Sigmoid colon (tissue), 7 donors: ENCODE measurements around the gene MGAT1. TPM values are rescaled to one million over a fixed set of nuclear protein-coding genes. Genes with fewer than 3 reads are reported as not detected.

Experiments used
- DNase-seq: peaks from one replicate; pipeline ENCODE4 v3.0.0-alpha.2; 2019
- H3K27ac ChIP-seq, 4 donors: fragments of 200-600 bp; sonication (generic); one replicate each; pipeline ENCODE4 v1.5.1; 2016 to 2019; ENCODE audit warnings: mild to moderate bottlenecking in 1 of 4
- H3K27me3 ChIP-seq, 3 donors: fragments of 200-600 bp; sonication (generic); one replicate each; pipeline ENCODE4 v1.5.1; 2019; ENCODE audit warnings: mild to moderate bottlenecking in 1 of 3
- H3K36me3 ChIP-seq, 4 donors: fragments of 200-600 bp; sonication (generic); one replicate each; pipeline ENCODE4 v1.5.1; 2016 to 2019
- H3K4me1 ChIP-seq, 4 donors: fragments of 200-600 bp; sonication (generic); one replicate each; pipeline ENCODE4 v1.5.1; 2017 to 2019
- H3K4me3 ChIP-seq, 4 donors: fragments of 200-600 bp; sonication (generic); one replicate each; pipeline ENCODE4 v1.5.1; 2017 to 2019; ENCODE audit warnings: mild to moderate bottlenecking in 2 of 4, moderate library complexity in 1 of 4
- H3K9me3 ChIP-seq, 4 donors: fragments of 200-600 bp in 3 of 4; sonication (generic) in 3 of 4; one replicate each; pipeline versions ENCODE4 v1.5.1 to v1.6.1; 2013 to 2019
- EP300 ChIP-seq, 4 donors: sonication (generic); formaldehyde crosslinking; IDR thresholded peaks; one replicate each; pipeline ENCODE4 v1.6.1; 2017; ENCODE audit warnings: antibody characterized with exemption in 4 of 4
- POLR2A ChIP-seq, 2 donors: fragments of 450-650 bp; IDR thresholded peaks; one replicate each; pipeline ENCODE4 v1.6.1; 2016; ENCODE audit warnings: antibody characterized with exemption in 2 of 2, mild to moderate bottlenecking in 2 of 2, moderate library complexity in 2 of 2
- POLR2AphosphoS5 ChIP-seq, 4 donors: sonication (generic); formaldehyde crosslinking; IDR thresholded peaks; one replicate each; pipeline ENCODE4 v1.6.1; 2017; ENCODE audit warnings: antibody characterized with exemption in 4 of 4
- WGBS, 2 donors: extraction: QIAGEN DNeasy Blood & Tissue Kit; methylation state at CpG; one replicate each; pipeline ENCODE4 v1.1.7; 2013; 5-methylcytosine and 5-hydroxymethylcytosine counted together
- intact Hi-C: fragments of 100-400 bp; cut with DNase I; formaldehyde crosslinking; loops from one replicate; pipeline ENCODE4 v1.15.1; 2023
- polyA plus RNA-seq, 3 donors: library from polyadenylated mRNA; stranded (reverse); fragments of 200-250 nt; gene quantifications; one replicate each; pipeline ENCODE4 v1.2.3, GENCODE V29; 2013
- total RNA-seq, 4 donors: library from RNA; depleted of rRNA; stranded (reverse); fragments of >200 nt; gene quantifications; one replicate each; pipeline ENCODE4 v1.1.0, GENCODE V29; 2016
- TF ChIP-seq, protein P1 (sequence below), 4 experiments: fragments of 450-650 bp in 3 of 4; fragments of 200-600 bp in 1 of 4; IDR thresholded peaks; one replicate each; pipeline ENCODE4 v1.5.1; 2016 to 2019; ENCODE audit warnings: antibody characterized with exemption in 4 of 4, mild to moderate bottlenecking in 3 of 4, moderate library complexity in 2 of 4
- donor health status: healthy with polysubstance abuse.
- donor health status: Bipolar disorder and iron deficiency.
- donor health status: healthy.

Gene MGAT1
- 100 to 1,000 TPM in 3 of 4 donors, 10 to 100 TPM in 1; 94.5 to 149 (median 121) TPM for total RNA-seq
- polyA plus RNA-seq = 100 to 1,000 TPM in 1 of 3 donors, 10 to 100 TPM in 2; 41.4 to 134 (median 71.2) TPM

DNA sequence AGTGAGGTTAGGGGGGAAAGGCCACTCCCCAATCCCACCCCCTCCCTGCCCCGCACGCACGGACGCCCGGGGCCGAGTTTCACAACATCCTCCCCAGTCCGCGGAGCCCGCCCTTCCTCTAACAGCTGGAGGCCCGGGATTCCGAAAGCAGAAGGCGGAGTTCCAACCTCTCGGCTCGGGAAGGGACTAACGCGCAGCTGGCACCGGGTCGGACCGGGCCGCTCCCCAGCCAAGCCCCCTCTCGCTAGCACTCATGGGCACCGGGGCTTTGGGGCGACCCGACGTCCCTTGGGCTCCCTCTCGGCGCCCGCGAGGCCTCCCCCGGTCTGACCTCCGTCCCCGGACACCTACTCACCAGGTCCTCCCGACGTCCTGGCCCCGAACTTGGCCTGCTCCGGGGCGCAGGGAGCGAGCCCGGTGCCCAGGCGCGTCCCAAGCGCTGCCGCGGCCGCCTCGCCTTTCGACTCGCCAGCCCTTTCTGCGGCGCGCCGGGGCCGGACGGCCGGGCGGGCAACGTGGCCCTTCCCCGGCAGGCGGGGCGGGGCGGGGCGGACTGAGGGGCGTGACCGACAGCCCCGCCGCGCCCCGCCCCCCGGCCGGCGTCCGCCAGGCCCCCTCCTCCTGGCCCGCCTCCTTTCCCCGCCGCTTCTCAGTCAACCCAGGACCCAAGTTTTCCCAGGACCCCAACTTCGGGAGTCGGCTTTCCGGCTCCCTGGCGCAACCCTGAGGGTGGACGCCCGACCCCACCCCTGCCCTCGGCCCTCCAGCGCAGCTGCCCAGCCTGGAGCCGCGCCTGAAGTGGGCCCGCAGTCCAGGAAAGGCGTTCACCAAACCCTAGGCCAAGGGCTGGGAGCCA lies at the start of gene MGAT1:
MGAT1 (minus strand) TSS at position 482 of the 856 bp plus-strand sequence. CDS start 9,835 bp downstream, outside the sequence.
- Histone ChIP-seq H3K4me3 (peak within 1 kb of the TSS; percentile 66 to 95 (median 88)), H3K4me1 (peaks cover 0 to 91% (median 83%) of the 10 kb centered on the region in 4 donors), H3K9me3 (no peaks in the 10 kb centered on the region), H3K27me3 (no peaks in the 10 kb centered on the region), H3K36me3 (peaks cover 0 to 16% (median 0%) of the 10 kb centered on the region in 4 donors), H3K27ac (peak within 1 kb of the TSS; percentile 97 to 99 (median 98))
- DNase-seq = peak; percentile 96
- intact Hi-C loops = loop anchor here (5.0 to 10.0 kb wide), 3 partner anchors 60 to 1248 kb away; partner anchors contain the start of genes RUFY1 and ZFP62
- peak; percentile 51 to 88 (median 84) for TF ChIP-seq POLR2AphosphoS5 (IDR thresholded peaks at IDR 0.05)
- TF ChIP-seq, protein P1, sequence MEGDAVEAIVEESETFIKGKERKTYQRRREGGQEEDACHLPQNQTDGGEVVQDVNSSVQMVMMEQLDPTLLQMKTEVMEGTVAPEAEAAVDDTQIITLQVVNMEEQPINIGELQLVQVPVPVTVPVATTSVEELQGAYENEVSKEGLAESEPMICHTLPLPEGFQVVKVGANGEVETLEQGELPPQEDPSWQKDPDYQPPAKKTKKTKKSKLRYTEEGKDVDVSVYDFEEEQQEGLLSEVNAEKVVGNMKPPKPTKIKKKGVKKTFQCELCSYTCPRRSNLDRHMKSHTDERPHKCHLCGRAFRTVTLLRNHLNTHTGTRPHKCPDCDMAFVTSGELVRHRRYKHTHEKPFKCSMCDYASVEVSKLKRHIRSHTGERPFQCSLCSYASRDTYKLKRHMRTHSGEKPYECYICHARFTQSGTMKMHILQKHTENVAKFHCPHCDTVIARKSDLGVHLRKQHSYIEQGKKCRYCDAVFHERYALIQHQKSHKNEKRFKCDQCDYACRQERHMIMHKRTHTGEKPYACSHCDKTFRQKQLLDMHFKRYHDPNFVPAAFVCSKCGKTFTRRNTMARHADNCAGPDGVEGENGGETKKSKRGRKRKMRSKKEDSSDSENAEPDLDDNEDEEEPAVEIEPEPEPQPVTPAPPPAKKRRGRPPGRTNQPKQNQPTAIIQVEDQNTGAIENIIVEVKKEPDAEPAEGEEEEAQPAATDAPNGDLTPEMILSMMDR (IDR thresholded peaks at IDR 0.05) = no peak
- peak; percentile 39 for TF ChIP-seq POLR2A (IDR thresholded peaks at IDR 0.05)
- 1% methylated on average over 87 of the region's 87 CpGs for WGBS, 2 donors

DNA sequence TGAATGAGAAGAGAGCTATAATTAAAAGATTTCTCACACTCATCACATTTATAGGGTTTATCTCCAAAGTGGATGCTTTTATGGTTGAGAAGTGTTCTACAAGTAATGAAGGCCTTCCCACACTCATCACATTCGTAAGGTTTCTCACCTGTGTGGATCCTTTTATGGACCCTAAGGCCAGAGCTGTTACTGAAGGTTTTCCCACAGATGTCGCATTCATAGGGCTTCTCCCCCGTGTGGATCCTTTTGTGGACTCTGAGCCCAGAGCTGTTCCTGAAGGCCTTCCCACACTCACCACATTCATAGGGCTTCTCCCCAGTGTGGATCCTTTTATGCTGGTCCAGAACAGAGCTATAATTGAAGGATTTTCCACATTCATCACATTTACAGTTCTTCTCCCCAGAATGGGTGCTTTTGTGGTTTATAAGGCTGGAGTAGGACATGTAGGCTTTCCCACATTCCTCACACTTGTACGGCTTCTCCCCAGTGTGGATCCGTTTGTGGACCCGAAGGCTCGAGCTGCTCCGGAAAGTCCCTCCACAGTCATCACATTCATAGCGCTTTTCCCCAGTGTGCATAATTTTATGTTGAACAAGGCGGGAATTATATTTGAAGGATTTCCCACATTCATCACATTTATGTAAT lies 48.0 kb upstream of the MGAT1 start:
- Histone ChIP-seq H3K27me3 (no peaks in the 10 kb centered on the region), H3K9me3 (peaks cover 0 to 33% (median 2%) of the 10 kb centered on the region in 4 donors), H3K4me3 (no peak overlapping the region), H3K4me1 (no peaks in the 10 kb centered on the region), H3K27ac (no peak overlapping the region), H3K36me3 (peaks cover 22 to 42% (median 25%) of the 10 kb centered on the region in 4 donors)
- 97% methylated on average over 10 of the region's 10 CpGs for WGBS, 2 donors
- TF ChIP-seq EP300 (IDR thresholded peaks at IDR 0.05) (no peak), POLR2AphosphoS5 (IDR thresholded peaks at IDR 0.05) (no peak), POLR2A (IDR thresholded peaks at IDR 0.05) (no peak)
- TF ChIP-seq, protein P1 (IDR thresholded peaks at IDR 0.05) = no peak
- intact Hi-C loops = no loop called here
- no peak for DNase-seq

DNA sequence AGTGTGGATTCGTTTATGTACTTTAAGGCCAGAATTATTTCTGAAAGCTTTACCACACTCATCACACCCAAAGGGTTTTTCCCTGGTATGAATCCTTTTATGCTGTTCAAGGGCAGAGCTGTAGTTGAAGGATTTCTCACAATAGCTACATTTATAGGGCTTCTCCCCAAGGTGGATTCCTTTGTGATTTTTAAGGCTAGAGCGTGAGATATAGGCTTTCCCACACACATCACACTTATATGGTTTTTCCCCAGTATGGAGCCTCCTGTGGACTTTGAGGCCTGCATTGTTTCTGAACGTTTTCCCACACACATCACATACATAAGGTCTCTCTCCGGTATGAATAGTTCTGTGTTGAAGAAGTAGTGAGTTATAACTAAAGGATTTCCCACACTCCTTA lies 47.2 kb upstream of the MGAT1 start:
- no peak overlapping the region for H3K4me3 ChIP-seq
- intact Hi-C loops = no loop called here
- no peaks in the 10 kb centered on the region for H3K4me1 ChIP-seq
- TF ChIP-seq EP300 (IDR thresholded peaks at IDR 0.05) (no peak), POLR2A (IDR thresholded peaks at IDR 0.05) (no peak)
- H3K27ac ChIP-seq = no peak overlapping the region
- H3K36me3 ChIP-seq = peaks cover 22 to 35% (median 25%) of the 10 kb centered on the region in 4 donors
- WGBS, 2 donors = 92 to 95% methylated on average over 4 of the region's 4 CpGs
- H3K9me3 ChIP-seq = peaks cover 0 to 33% (median 2%) of the 10 kb centered on the region in 4 donors
- DNase-seq = no peak
- H3K27me3 ChIP-seq = no peaks in the 10 kb centered on the region

DNA sequence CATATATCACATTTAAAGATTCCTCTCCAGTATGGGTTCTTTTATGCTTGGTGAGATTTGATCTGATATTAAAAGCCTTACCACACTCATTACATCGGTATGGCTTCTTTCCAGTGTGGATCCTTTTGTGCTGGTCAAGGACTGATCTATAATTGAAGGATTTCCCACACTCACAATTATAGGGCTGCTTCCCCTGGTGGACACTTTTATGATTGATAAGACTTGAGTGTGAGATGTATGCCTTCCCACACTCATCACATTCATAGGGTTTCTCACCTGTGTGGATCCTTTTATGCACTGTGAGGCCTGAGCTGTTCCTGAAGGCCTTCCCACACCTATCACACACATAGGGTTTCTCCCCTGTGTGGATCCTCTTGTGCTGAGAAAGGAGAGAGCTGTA lies 46.3 kb upstream of the MGAT1 start:
- Histone ChIP-seq H3K27me3 (no peaks in the 10 kb centered on the region), H3K36me3 (peaks cover 22 to 35% (median 25%) of the 10 kb centered on the region in 4 donors)
- WGBS, 2 donors = 93 to 100% methylated on average over 1 of the region's 1 CpG

More for the DNA sequence above, 46.3 kb upstream of the MGAT1 start:
- intact Hi-C loops = no loop called here
- TF ChIP-seq POLR2A (IDR thresholded peaks at IDR 0.05) (no peak), POLR2AphosphoS5 (IDR thresholded peaks at IDR 0.05) (no peak), EP300 (IDR thresholded peaks at IDR 0.05) (no peak)
- TF ChIP-seq, protein P1 (IDR thresholded peaks at IDR 0.05) = no peak
- Histone ChIP-seq H3K9me3 (peaks cover 0 to 33% (median 2%) of the 10 kb centered on the region in 4 donors), H3K27ac (no peak overlapping the region), H3K4me3 (no peak overlapping the region), H3K4me1 (no peaks in the 10 kb centered on the region)
- no peak for DNase-seq
